K562 (cell line): ENCODE data around the gene EXOSC6. TPM values are rescaled to one million over a fixed set of nuclear protein-coding genes. Genes with fewer than 3 reads are reported as not detected.
"Not testable (repeated sequence)": the region's sequence is repeated elsewhere in the genome, so short reads cannot be mapped to it uniquely, and the experiment has no call there.

Experiments used
- ATAC-seq: fragments of 200-7000 bp; cut with Tn5 transposase; 3 replicates; pipeline ENCODE4 v1.9.1; 2020; ENCODE audit warnings: moderate library complexity
- BruUV-seq: library from RNA; stranded (reverse); fragments of 400-500 nt; replicated peaks from 2 replicates; lab custom pipeline; 2021; lab: Mats Ljungman, UMichigan
- CTCF ChIA-PET: fragments of 300-600 bp; formaldehyde crosslinking; extraction: SDS; loops from one replicate; lab custom pipeline; 2021; ENCODE audit warnings: low intra/inter-chr PET ratio; lab: Yijun Ruan, JAX
- POLR2A ChIA-PET: fragments of 300-600, 350-650 bp; sonication (Branson Sonifier 250); formaldehyde crosslinking; extraction: SDS; loops from one replicate; lab custom pipeline; 2021; ENCODE audit warnings: antibody characterized with exemption, inconsistent platforms; lab: Yijun Ruan, JAX
- DNase-seq, 4 experiments: peaks; one replicate each; pipeline versions ENCODE4 v3.0.0 to v3.0.0-alpha.2; 2011 to 2018; ENCODE audit warnings: low spot score in 3 of 4, mixed read lengths in 3 of 4; ENCODE audit errors: extremely low read depth in 1 of 4
- FAIRE-seq: peaks from 2 replicates; lab custom pipeline; 2011; peaks lifted over from hg19 to GRCh38; lab: Jason Lieb, UNC
- H2AFZ ChIP-seq: 2 replicates; pipeline ENCODE4 v1.6.0; 2011; ENCODE audit warnings: low read depth, low read length, control low read depth, inconsistent platforms
- H3K27ac ChIP-seq: fragments of 200-600 bp; 3 replicates; pipeline ENCODE4 v1.8.0; 2011; ENCODE audit warnings: low read depth, mild to moderate bottlenecking, control low read depth, inconsistent platforms, low read length, moderate library complexity, mixed read lengths; ENCODE audit errors: extremely low read depth
- H3K27me3 ChIP-seq, 2 experiments: fragments of 300-600 bp in 1 of 2; 2 replicates in 1 of 2; 3 replicates in 1 of 2; pipeline versions ENCODE4 v1.6.0 to v1.8.0; 2011; ENCODE audit warnings: inconsistent platforms in 2 of 2, low read length in 2 of 2, mild to moderate bottlenecking in 1 of 2, mixed read lengths in 1 of 2, moderate library complexity in 1 of 2; ENCODE audit not compliant: control insufficient read depth in 2 of 2, insufficient read depth in 2 of 2
- H3K36me3 ChIP-seq: fragments of 300-600 bp; 3 replicates; pipeline ENCODE4 v1.8.0; 2011; ENCODE audit warnings: mild to moderate bottlenecking, low read length, inconsistent platforms; ENCODE audit not compliant: control insufficient read depth, insufficient read depth
- H3K4me1 ChIP-seq, 2 experiments: fragments of 200-600 bp in 1 of 2; replicated peaks in 1 of 2; 2 replicates in 1 of 2; 3 replicates in 1 of 2; pipeline versions ENCODE4 v1.5.1 to v1.8.0; 2011; ENCODE audit warnings: inconsistent platforms in 2 of 2, low read length in 2 of 2, mild to moderate bottlenecking in 1 of 2, mixed read lengths in 1 of 2, moderate library complexity in 1 of 2; ENCODE audit not compliant: control insufficient read depth in 2 of 2, insufficient read depth in 2 of 2
- H3K4me2 ChIP-seq: 2 replicates; pipeline ENCODE4 v1.6.1; 2011; ENCODE audit warnings: low read length, control low read depth, inconsistent platforms, mixed read lengths; ENCODE audit not compliant: insufficient read depth
- H3K4me3 ChIP-seq: fragments of 200-600 bp; sonication (generic), shearing (Covaris generic); 2 replicates; pipeline ENCODE4 v1.5.1; 2016; ENCODE audit warnings: control low read depth, inconsistent platforms
- H3K79me2 ChIP-seq: fragments of 200-600 bp; 3 replicates; pipeline ENCODE4 v1.8.0; 2011; ENCODE audit warnings: low read length, inconsistent platforms; ENCODE audit not compliant: control insufficient read depth, insufficient read depth
- H3K9ac ChIP-seq, 2 experiments: 2 replicates each; pipeline versions ENCODE4 v1.6.0 to v1.6.1; 2011; ENCODE audit warnings: low read depth in 2 of 2, low read length in 2 of 2, control low read depth in 1 of 2, inconsistent platforms in 1 of 2, mild to moderate bottlenecking in 1 of 2, mixed read lengths in 1 of 2; ENCODE audit not compliant: insufficient read depth in 1 of 2
- H3K9me1 ChIP-seq: one replicate; pipeline ENCODE4 v1.6.0; 2011; ENCODE audit warnings: inconsistent platforms, mild to moderate bottlenecking, low read length, moderate library complexity; ENCODE audit not compliant: control insufficient read depth, insufficient read depth
- H3K9me3 ChIP-seq: replicated peaks from 2 replicates; pipeline ENCODE4 v1.5.1; 2011; ENCODE audit warnings: low read depth, low read length, inconsistent platforms; ENCODE audit not compliant: control insufficient read depth, insufficient read depth
- H4K20me1 ChIP-seq: replicated peaks from 2 replicates; pipeline ENCODE4 v1.6.1; 2011; ENCODE audit warnings: low read length, inconsistent platforms, mixed read lengths; ENCODE audit not compliant: control insufficient read depth, insufficient read depth
- CCAR2 ChIP-seq: fragments of 200-400 bp; formaldehyde crosslinking; IDR thresholded peaks from 2 replicates; pipeline ENCODE4 v1.6.1; 2017; ENCODE audit warnings: mild to moderate bottlenecking, low read depth, low read length
- SMC3 ChIP-seq: conservative IDR thresholded peaks from 2 replicates; pipeline ENCODE4 v1.6.1; 2011; ENCODE audit warnings: low read depth, low read length, improper control_type of control experiment; ENCODE audit not compliant: insufficient read depth
- TRIM24 ChIP-seq, 2 experiments: fragments of 450-650 bp; IDR thresholded peaks; 2 replicates each; pipeline ENCODE4 v1.6.1; 2016
- WGBS: fragments of 100-300 bp; shearing (Covaris generic); methylation state at CpG from one replicate; pipeline ENCODE4 v1.1.6; 2016; ENCODE audit warnings: low coverage, mixed read lengths; ENCODE audit not compliant: insufficient coverage; ENCODE audit errors: missing lambda C conversion rate; 5-methylcytosine and 5-hydroxymethylcytosine counted together
- in situ Hi-C: fragments of 300-500 bp; cut with MboI; formaldehyde crosslinking; loops from 4 replicates; pipeline ENCODE4 v1.15.0; 2018; ENCODE audit warnings: inconsistent platforms, mixed read lengths
- intact Hi-C: fragments of 100-400 bp; cut with micrococcal nuclease; formaldehyde crosslinking; loops from 2 replicates; pipeline ENCODE4 v1.14.2; 2022
- polyA plus RNA-seq, 8 experiments: library from polyadenylated mRNA; depleted of rRNA in 4 of 8; stranded (reverse) in 5 of 8; unstranded in 3 of 8; fragments of >200 nt; fragmentation: Nextera tagmentation in 2 of 8; fragmentation: Illumina TruSeq in 1 of 8; extraction: Ambion mirVana in 2 of 8; extraction: Trizol in 1 of 8; gene quantifications; 2 replicates each; pipeline versions ENCODE4 v1.2.1 to v1.2.3, GENCODE V29; 2011 to 2014; ENCODE audit warnings: inconsistent platforms in 1 of 8, missing spikeins in 1 of 8
- total RNA-seq, 7 experiments: library from RNA; depleted of rRNA in 6 of 7; stranded (reverse); fragments of >200 nt in 6 of 7; fragmentation: Illumina TruSeq in 2 of 7; extraction: Trizol in 2 of 7; gene quantifications; 2 replicates each; pipeline versions ENCODE4 v1.2.1 to v1.2.3, GENCODE V29; 2011 to 2021; ENCODE audit warnings: low replicate concordance in 1 of 7

EXOSC6 gene
- total and polyA plus RNA-seq, 9 of the 15 experiments (the other 6 are each of a cell fraction or from before 2014, with no cell fraction given): 9.2 to 29.0 (median 15.6) TPM

- TF ChIP-seq SMC3 (no peak), CCAR2 (no peak), TRIM24 (IDR thresholded peaks at IDR 0.05) (peak in 1 of 2 experiments; percentile 58; a peak in 2 of 4 replicates)
These were observed 42.8 kb upstream of the EXOSC6 start (continued) for GRCh38 chr16:70294385-70295025.

GRCh38 chr16:70292148-70292547, 40.4 kb upstream of the EXOSC6 start:
- Histone ChIP-seq H3K79me2 (peaks cover 29% of the 10 kb centered on the region), H3K27ac (peak overlapping the region; percentile 32; the same call in 2 of the 3 replicates), H2AFZ (peak overlapping the region; percentile 41)
- ChIA-PET POLR2A (interaction anchor here (0.6 to 1.7 kb wide), 2 partner anchors 54 to 1273 kb away, joined by 3 to 5 read pairs; partner anchors contain the start of gene DDX19A), CTCF (interaction anchor here (0.6 kb wide), 1 partner anchor 900 kb away, joined by 3 read pairs; no protein-coding TSS in a partner anchor)
- H3K4me2 ChIP-seq, H3K9me3 ChIP-seq, intact Hi-C loops, H3K4me3 ChIP-seq, in situ Hi-C loops, DNase-seq, H3K4me1 ChIP-seq, H3K9ac ChIP-seq, H3K9me1 ChIP-seq, H3K27me3 ChIP-seq, ATAC-seq, BruUV-seq, FAIRE-seq, H3K36me3 ChIP-seq, H4K20me1 ChIP-seq: not testable (repeated sequence)
- WGBS: 87% methylated on average over 10 of the region's 11 CpGs
